ENCODE data around the gene CYTH3. TPM values are rescaled to one million over a fixed set of nuclear protein-coding genes. Genes with fewer than 3 reads are reported as not detected.

CYTH3 gene
- total and polyA plus RNA-seq, 2 of the 13 experiments (the other 11 are each of a cell fraction or from before 2014, with no cell fraction given): 3.1 to 3.8 TPM

- TF ChIP-seq, protein P1, sequence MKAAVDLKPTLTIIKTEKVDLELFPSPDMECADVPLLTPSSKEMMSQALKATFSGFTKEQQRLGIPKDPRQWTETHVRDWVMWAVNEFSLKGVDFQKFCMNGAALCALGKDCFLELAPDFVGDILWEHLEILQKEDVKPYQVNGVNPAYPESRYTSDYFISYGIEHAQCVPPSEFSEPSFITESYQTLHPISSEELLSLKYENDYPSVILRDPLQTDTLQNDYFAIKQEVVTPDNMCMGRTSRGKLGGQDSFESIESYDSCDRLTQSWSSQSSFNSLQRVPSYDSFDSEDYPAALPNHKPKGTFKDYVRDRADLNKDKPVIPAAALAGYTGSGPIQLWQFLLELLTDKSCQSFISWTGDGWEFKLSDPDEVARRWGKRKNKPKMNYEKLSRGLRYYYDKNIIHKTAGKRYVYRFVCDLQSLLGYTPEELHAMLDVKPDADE (CRISPR knock-in tag; IDR thresholded peaks at IDR 0.05): no peak
- TF ChIP-seq TOPORS (CRISPR knock-in tag; IDR thresholded peaks at IDR 0.05) (no peak), ZNF383 (CRISPR knock-in tag; IDR thresholded peaks at IDR 0.05; ENCODE audit: borderline replicate concordance) (no peak), ZMYM3 (CRISPR knock-in tag; IDR thresholded peaks at IDR 0.05) (no peak), ZBTB3 (CRISPR knock-in tag; IDR thresholded peaks at IDR 0.05; ENCODE audit: borderline replicate concordance, low read depth) (no peak), ZNF337 (CRISPR knock-in tag; IDR thresholded peaks at IDR 0.05; ENCODE audit: borderline replicate concordance, low read depth) (no peak), PITX1 (CRISPR knock-in tag; IDR thresholded peaks at IDR 0.05) (no peak; the same call in 1 of the 2 replicates), SCMH1 (CRISPR knock-in tag; IDR thresholded peaks at IDR 0.05; ENCODE audit: borderline replicate concordance) (no peak), FOXC1 (CRISPR knock-in tag; IDR thresholded peaks at IDR 0.05; ENCODE audit: borderline replicate concordance) (no peak), ZNF263 (CRISPR knock-in tag; IDR thresholded peaks at IDR 0.05) (no peak), MTA3 (CRISPR knock-in tag; IDR thresholded peaks at IDR 0.05) (no peak), ZNF563 (CRISPR knock-in tag; IDR thresholded peaks at IDR 0.05) (no peak), ZNF839 (CRISPR knock-in tag; IDR thresholded peaks at IDR 0.05; ENCODE audit: borderline replicate concordance) (no peak), KLF11 (CRISPR knock-in tag; IDR thresholded peaks at IDR 0.05) (no peak), ZSCAN5A (CRISPR knock-in tag; IDR thresholded peaks at IDR 0.05; ENCODE audit: borderline replicate concordance) (no peak), ZNF644 (CRISPR knock-in tag; IDR thresholded peaks at IDR 0.05; ENCODE audit: low read depth) (no peak), ZNF629 (CRISPR knock-in tag; conservative IDR thresholded peaks at IDR 0.05) (no peak), CHCHD3 (CRISPR knock-in tag; IDR thresholded peaks at IDR 0.05) (no peak), PTBP1 (IDR thresholded peaks at IDR 0.05; ENCODE audit: low read depth, low read length, poor library complexity, severe bottlenecking) (no peak)
- TF ChIP-seq, protein P2, sequence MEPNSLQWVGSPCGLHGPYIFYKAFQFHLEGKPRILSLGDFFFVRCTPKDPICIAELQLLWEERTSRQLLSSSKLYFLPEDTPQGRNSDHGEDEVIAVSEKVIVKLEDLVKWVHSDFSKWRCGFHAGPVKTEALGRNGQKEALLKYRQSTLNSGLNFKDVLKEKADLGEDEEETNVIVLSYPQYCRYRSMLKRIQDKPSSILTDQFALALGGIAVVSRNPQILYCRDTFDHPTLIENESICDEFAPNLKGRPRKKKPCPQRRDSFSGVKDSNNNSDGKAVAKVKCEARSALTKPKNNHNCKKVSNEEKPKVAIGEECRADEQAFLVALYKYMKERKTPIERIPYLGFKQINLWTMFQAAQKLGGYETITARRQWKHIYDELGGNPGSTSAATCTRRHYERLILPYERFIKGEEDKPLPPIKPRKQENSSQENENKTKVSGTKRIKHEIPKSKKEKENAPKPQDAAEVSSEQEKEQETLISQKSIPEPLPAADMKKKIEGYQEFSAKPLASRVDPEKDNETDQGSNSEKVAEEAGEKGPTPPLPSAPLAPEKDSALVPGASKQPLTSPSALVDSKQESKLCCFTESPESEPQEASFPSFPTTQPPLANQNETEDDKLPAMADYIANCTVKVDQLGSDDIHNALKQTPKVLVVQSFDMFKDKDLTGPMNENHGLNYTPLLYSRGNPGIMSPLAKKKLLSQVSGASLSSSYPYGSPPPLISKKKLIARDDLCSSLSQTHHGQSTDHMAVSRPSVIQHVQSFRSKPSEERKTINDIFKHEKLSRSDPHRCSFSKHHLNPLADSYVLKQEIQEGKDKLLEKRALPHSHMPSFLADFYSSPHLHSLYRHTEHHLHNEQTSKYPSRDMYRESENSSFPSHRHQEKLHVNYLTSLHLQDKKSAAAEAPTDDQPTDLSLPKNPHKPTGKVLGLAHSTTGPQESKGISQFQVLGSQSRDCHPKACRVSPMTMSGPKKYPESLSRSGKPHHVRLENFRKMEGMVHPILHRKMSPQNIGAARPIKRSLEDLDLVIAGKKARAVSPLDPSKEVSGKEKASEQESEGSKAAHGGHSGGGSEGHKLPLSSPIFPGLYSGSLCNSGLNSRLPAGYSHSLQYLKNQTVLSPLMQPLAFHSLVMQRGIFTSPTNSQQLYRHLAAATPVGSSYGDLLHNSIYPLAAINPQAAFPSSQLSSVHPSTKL (CRISPR knock-in tag; IDR thresholded peaks at IDR 0.05): peak; percentile 96
- TF ChIP-seq, protein P3, sequence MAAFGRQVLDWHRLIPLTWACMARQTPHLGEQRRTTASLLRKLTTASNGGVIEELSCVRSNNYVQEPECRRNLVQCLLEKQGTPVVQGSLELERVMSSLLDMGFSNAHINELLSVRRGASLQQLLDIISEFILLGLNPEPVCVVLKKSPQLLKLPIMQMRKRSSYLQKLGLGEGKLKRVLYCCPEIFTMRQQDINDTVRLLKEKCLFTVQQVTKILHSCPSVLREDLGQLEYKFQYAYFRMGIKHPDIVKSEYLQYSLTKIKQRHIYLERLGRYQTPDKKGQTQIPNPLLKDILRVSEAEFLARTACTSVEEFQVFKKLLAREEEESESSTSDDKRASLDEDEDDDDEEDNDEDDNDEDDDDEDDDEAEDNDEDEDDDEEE (CRISPR knock-in tag; IDR thresholded peaks at IDR 0.05): no peak
- TF ChIP-seq, protein P4, sequence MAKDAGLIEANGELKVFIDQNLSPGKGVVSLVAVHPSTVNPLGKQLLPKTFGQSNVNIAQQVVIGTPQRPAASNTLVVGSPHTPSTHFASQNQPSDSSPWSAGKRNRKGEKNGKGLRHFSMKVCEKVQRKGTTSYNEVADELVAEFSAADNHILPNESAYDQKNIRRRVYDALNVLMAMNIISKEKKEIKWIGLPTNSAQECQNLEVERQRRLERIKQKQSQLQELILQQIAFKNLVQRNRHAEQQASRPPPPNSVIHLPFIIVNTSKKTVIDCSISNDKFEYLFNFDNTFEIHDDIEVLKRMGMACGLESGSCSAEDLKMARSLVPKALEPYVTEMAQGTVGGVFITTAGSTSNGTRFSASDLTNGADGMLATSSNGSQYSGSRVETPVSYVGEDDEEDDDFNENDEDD (CRISPR knock-in tag; IDR thresholded peaks at IDR 0.05; ENCODE audit: borderline replicate concordance): no peak
Observed at GRCh38 chr7:6238309-6238925, 34.0 kb downstream of the CYTH3 start (continued).
